LoVo (cell line): ENCODE results near the gene PTPRR.

Experiments used
- DNase-seq: peaks from one replicate; pipeline ENCODE4 v3.0.0-alpha.2; 2016; ENCODE audit warnings: low spot score

Gene PTPRR

GRCh38 chr12:70918321-70918720 is 2.2 kb downstream of the PTPRR start:
- no peak for DNase-seq

- DNase-seq: no peak
Measured at GRCh38 chr12:70910666-70911065, 9.9 kb downstream of the PTPRR start.

DNA sequence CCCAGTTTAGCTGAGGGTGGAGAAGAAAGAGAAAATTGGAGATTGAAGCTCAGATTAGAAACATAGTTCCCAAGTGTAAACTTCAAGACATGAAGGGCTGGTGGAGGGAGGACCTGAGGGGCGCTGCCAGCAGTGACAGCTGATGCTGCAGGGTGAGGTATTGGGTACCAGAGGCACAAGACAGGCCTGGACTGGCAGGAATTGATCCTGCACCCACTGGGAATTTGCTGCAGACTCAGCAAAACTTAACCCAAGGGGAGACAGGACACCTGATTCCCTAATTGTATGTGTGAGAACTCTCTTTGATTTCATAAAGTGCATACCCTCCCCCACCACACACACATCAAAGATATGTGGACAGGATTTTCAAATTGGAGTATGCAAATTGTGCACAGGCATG is 11.6 kb downstream of the PTPRR start:
- no peak for DNase-seq

DNA sequence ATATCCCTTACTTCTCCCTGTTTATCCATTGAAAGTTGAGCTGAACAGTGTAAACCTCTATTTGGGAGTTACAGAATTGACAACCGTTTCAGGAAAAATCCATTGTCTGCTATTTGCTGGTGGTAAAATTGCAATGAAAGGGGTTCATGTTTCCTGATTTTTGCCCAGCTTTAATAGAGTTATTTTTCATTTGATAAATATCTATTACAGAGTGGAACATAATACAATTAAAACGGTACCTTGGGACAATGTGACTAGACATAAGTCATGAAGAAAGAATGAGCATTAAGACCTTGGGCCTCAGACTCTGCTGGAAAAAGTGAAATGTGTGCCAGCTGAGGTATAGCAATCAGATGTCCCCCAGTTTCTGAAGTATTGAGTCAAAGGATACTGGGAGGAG is 13.1 kb downstream of the PTPRR start:
- DNase-seq: no peak

GRCh38 chr12:70895956-70896355 is 24.6 kb downstream of the PTPRR start:
- no peak for DNase-seq

DNA sequence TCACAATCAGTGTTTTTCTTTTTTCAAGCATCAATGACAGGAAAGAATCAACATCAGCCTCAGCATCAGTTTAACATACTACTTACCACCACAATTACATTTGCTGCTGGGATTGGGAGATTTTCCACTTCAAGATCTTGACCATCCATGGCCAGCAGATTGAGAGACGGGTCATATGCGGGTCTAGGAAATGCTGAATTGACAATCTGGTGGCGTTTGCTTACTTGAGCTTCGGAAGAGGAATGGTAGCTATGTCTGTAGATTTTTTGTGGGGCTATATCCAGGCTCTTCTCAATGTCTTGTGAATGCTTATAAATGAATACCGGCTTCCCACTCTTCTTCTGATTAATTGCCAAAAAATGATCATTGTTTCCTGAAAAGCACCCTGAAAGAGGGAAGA is 27.9 kb downstream of the PTPRR start:
- no peak for DNase-seq

- no peak for DNase-seq
Measured at GRCh38 chr12:70890895-70891832, 29.4 kb downstream of the PTPRR start.

- no peak for DNase-seq
Measured at GRCh38 chr12:70885956-70886355, 34.6 kb downstream of the PTPRR start.

DNA sequence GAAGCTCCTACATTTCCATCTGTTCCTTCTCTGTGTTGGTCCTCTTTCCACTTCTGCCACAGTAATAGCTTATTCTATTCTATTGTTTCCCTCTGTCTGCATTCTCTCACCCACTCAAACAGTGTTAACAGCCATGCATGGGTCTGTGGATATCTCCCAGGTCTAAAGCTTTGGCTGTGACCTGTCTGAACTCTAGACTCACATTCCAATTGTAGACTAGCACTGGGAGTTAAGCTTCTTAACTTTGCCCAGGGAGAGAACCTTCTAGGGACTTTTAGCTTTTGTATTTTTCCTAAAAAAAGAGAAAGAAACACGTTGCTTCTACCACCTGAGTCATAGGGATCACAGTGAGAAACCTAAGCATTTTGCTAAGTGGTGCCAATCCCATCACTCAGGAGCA is 36.7 kb downstream of the PTPRR start:
- DNase-seq: no peak

DNA sequence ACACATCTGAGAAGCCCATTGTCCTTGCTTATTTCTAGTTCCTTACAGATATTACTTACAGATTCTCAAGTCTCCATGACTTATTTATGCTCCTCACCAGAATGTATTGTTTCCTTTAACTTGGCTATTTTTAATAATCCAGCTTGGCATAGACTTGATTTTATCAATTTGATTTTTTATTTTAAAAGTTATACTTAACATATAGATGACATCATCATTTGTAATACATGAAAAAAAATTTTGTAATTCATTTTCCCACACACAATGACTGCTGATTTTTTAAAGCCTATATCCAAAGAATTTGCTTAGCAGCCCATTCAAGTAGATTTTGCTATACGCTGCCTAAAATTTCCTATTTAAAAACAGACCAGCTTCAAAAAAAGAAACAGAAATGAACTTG is 39.8 kb downstream of the PTPRR start:
- no peak for DNase-seq

DNA sequence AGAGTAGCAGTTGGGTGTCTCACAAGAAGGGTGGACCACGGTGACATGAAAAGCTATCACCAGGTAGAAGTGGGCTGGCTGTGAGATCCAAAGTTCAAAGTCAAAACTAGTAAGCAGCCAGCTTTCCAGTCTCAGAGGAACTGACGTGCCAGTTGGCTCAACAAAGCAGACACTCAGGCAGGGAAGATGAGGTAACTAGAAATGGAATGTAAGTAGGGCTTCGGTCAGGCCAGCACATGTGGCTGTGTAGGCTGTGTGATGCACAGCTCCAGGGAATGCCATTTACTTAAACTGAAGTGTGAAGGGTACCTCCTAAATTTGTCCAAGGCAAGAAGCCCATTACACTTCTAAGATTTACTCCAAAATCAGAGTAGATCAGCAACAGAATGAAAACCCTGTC is 43.6 kb downstream of the PTPRR start:
- no peak for DNase-seq

- DNase-seq: no peak
Measured at GRCh38 chr12:70875628-70876027, 44.9 kb downstream of the PTPRR start.

DNA sequence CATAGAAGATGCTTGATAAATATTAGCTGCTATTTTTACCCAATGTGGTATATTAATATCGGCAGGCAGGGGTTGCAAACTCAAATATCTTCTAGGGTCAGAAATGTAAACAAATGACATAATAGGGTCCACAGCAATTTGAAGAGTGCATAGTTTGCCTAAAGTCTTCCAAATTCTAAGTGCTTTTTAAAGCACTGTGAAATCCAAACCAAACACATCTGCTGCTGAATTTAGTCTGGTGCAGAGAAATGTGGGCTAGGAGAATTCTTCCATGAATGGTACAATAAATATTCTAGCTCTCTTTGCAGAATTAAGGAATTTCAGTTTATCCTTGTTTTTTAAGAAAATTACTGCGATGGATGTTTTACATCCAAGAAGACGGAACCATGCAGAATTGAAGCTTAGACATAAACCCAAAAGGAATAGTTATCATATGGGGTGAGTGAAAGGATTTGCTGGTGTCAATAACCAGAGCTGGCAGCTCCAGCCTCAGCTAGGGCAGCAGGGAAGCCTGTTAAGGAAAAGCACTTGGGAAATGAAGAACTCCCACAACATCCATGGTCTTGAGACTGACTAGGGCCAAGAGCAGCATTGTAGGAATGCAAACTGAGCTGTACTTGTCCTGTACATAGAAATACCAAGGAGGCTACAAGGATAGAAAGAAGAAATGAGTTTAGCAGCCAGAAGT is 65.5 kb downstream of the PTPRR start:
- no peak for DNase-seq

GRCh38 chr12:70854138-70854537 is 66.4 kb downstream of the PTPRR start:
- DNase-seq: no peak

DNA sequence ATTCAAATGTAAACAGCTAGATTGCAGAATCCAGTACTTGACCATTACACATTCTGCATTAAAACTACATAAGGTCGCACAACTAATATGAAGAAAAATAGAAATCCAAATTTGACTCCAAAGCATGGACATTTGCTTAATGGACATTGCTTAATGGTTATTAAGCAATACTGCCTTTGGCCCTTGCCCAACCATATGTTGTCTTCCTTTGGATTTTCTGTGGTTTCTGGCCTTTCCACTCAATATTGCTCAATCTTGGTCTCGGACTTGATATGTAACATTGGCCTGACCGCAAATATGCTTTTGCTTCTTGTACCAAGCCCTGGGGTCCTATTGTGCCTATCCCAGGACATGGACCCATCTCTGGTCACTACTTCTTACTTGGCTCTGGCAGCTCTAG is 67.2 kb downstream of the PTPRR start:
- DNase-seq: no peak

GRCh38 chr12:70852416-70853150 is 68.0 kb downstream of the PTPRR start:
- DNase-seq: no peak

DNA sequence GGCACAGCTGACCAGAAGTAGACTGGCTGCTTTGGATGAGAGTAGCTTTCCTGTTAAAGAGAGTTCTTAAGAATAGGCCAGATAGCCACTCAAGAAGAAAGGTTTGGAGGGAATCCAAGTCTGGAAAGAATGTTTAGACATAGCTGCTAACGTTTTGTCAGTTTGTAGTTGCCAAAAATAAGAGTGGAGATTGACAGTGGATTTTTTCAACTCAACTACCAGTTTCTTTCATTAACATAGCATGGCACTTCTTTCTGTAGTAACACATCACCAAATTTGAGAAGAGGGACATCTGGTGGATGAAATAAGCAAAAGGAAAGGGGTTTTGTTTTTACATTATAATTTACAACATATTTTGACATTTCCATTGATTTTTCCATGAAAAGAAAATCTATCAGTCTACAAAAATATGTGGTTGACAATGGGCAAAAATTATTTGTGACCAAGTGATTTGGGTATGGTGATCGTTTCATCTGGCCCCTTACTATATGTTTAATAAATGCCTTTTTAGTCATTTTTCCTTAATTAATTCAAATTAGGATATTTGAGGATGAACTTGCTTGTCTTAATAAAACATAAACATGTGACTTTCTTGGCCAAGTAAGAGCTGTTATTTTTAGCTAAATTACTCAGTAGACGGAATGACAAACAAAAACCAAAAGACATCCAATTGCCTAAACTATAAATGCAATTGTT is 71.1 kb downstream of the PTPRR start:
- DNase-seq: peak; percentile 60

- no peak for DNase-seq
Measured at GRCh38 chr12:70847871-70848270, 72.7 kb downstream of the PTPRR start.

GRCh38 chr12:70845268-70845667 is 75.3 kb downstream of the PTPRR start:
- no peak for DNase-seq

GRCh38 chr12:70843363-70843762 is 77.2 kb downstream of the PTPRR start:
- no peak for DNase-seq

DNA sequence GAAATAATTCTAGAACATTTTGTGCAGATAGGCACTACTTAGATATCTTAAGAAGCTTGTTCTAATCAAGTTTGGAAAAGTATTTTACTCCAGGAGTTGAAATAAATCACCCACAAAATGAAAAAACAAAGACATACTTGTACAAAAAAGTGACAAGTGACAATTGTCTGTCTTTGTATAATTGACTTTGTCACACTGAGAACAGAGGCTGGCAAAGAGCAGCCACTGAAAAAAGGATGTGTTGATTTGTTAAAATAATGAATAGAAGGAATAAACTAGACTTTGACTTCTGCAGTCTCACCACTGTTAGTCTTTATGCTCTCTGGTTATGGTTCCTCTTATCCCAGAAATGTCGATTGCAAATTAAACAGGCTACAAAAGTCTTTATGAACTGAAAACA is 77.6 kb downstream of the PTPRR start:
- no peak for DNase-seq

- DNase-seq: no peak
Measured at GRCh38 chr12:70842136-70842535, 78.4 kb downstream of the PTPRR start.
